ENCODE data around the gene GGA3. TPM values are rescaled to one million over a fixed set of nuclear protein-coding genes. Genes with fewer than 3 reads are reported as not detected.

Gene GGA3
- total RNA-seq, 2 experiments from 2014 or later: 63.7 to 72.0 TPM

GRCh38 chr17:75242461-75243042, 18.9 kb downstream of the GGA3 start:
- Mint-ChIP-seq H3K9me3 (no peaks in the 10 kb centered on the region), H3K27ac (peak overlapping the region; percentile 80), H3K36me3 (peaks cover 35% of the 10 kb centered on the region), H3K4me3 (peak overlapping the region; percentile 9), H3K4me1 (peaks cover 59% of the 10 kb centered on the region), H3K27me3 (no peaks in the 10 kb centered on the region)
- DNase-seq: peak; percentile 31

DNA sequence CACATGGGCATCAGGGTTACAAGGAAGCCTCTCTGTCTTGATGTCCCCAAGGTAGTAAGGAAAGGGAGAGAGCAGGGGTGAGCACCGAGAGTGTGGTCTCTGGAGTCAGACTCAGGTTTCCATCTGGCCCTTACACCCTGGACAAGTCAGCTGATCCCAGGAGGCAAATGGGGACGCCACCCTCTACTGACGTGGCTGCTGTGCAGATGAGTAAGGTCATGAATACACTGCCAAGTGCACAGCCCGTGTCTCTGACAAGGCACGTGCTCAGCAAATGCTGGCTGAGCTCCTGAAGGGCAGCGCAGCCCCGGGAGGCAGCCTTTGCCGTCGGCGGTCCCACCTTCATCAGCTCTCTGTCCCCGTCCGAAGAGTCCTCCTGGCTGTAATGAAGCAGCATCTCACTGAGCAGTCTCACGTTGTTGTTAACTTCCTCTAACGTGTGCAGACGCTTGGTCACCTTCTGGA, 19.4 kb downstream of the GGA3 start:
- peak overlapping the region; percentile 80 for H3K27ac Mint-ChIP-seq
- peaks cover 35% of the 10 kb centered on the region for H3K36me3 Mint-ChIP-seq
- H3K4me3 Mint-ChIP-seq: no peak overlapping the region
- H3K4me1 Mint-ChIP-seq: peaks cover 56% of the 10 kb centered on the region
- H3K9me3 Mint-ChIP-seq: no peaks in the 10 kb centered on the region
- H3K27me3 Mint-ChIP-seq: no peaks in the 10 kb centered on the region
- no peak for DNase-seq

DNA sequence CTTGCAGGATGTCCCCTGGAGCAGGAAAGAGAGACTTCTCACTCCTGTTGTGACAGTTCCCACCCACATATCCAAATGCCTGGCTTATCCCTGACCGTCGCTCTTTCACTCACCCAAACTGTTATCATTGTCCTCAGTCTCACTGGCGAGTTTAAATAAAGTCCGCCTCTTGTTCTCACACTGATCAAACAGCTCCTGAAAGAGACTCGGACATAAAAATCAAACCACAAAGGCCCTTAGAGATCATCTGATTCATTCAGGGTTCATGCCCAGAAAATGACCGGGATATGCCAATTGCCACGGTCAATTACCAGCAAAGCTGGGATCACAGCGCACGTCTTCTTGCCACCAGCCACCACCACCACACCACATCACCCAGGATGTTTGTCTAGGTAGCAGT, 19.9 kb downstream of the GGA3 start:
- H3K27me3 Mint-ChIP-seq: no peaks in the 10 kb centered on the region
- peak overlapping the region; percentile 80 for H3K27ac Mint-ChIP-seq
- no peak for DNase-seq
- no peaks in the 10 kb centered on the region for H3K9me3 Mint-ChIP-seq
- H3K36me3 Mint-ChIP-seq: peaks cover 30% of the 10 kb centered on the region
- H3K4me3 Mint-ChIP-seq: no peak overlapping the region
- H3K4me1 Mint-ChIP-seq: peaks cover 51% of the 10 kb centered on the region

DNA sequence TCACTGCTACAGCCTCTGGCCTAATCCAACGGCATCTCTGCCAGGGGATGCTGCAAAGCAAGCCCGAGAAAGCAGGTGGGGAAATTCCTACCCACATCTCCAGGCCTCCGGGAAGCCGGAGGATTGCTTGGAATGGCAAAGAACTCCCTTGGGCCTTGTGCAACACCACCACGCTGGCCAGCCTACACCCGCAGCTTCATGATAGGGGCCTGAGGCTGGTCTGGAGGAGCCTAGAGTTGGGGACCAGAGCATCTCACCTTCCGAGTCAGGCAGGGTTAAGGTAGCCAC, 20.3 kb downstream of the GGA3 start:
- Mint-ChIP-seq H3K4me1 (peaks cover 49% of the 10 kb centered on the region), H3K4me3 (no peak overlapping the region), H3K27me3 (no peaks in the 10 kb centered on the region), H3K27ac (no peak overlapping the region), H3K9me3 (no peaks in the 10 kb centered on the region), H3K36me3 (peaks cover 30% of the 10 kb centered on the region)
- no peak for DNase-seq

- Mint-ChIP-seq H3K27ac (peak overlapping the region; percentile 63), H3K4me3 (no peak overlapping the region), H3K27me3 (no peaks in the 10 kb centered on the region), H3K9me3 (no peaks in the 10 kb centered on the region), H3K4me1 (peaks cover 46% of the 10 kb centered on the region), H3K36me3 (peaks cover 30% of the 10 kb centered on the region)
- DNase-seq: peak; percentile 61
Measured at GRCh38 chr17:75240394-75241142, 20.8 kb downstream of the GGA3 start.

- peaks cover 46% of the 10 kb centered on the region for H3K4me1 Mint-ChIP-seq
- no peaks in the 10 kb centered on the region for H3K27me3 Mint-ChIP-seq
- H3K4me3 Mint-ChIP-seq: no peak overlapping the region
- peaks cover 31% of the 10 kb centered on the region for H3K36me3 Mint-ChIP-seq
- H3K9me3 Mint-ChIP-seq: no peaks in the 10 kb centered on the region
- peak overlapping the region; percentile 20 for H3K27ac Mint-ChIP-seq
- DNase-seq: no peak
Measured at GRCh38 chr17:75239778-75240393, 21.5 kb downstream of the GGA3 start.

DNA sequence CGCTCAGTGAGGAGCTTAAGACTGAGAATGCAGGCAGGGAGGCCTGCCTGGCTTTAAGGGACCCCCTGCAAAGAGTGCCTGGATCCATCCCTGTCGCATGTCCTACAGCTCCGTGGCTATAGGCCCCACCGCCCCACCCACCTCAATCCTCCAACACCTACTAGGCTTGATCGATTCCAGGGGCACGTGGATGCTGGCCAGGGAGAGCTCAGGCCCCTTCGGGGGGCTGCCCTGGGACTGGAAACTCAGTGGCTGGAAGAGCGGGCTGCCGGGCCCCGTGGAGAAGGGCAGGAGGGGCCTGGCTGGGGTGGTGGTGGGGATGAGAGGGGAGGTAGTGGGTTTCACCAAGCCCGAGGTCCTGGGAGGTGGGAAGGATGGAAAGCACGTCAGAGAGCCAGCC, 22.2 kb downstream of the GGA3 start:
- DNase-seq: no peak
- H3K9me3 Mint-ChIP-seq: no peaks in the 10 kb centered on the region
- H3K27ac Mint-ChIP-seq: no peak overlapping the region
- H3K4me3 Mint-ChIP-seq: no peak overlapping the region
- H3K27me3 Mint-ChIP-seq: no peaks in the 10 kb centered on the region
- H3K4me1 Mint-ChIP-seq: peaks cover 40% of the 10 kb centered on the region
- peaks cover 30% of the 10 kb centered on the region for H3K36me3 Mint-ChIP-seq

- Mint-ChIP-seq H3K27ac (peak overlapping the region; percentile 68), H3K9me3 (no peaks in the 10 kb centered on the region), H3K4me3 (peak overlapping the region; percentile 58), H3K27me3 (no peaks in the 10 kb centered on the region), H3K4me1 (peaks cover 37% of the 10 kb centered on the region), H3K36me3 (peaks cover 27% of the 10 kb centered on the region)
- DNase-seq: peak; percentile 59
Measured at GRCh38 chr17:75238684-75239191, 22.7 kb downstream of the GGA3 start.

DNA sequence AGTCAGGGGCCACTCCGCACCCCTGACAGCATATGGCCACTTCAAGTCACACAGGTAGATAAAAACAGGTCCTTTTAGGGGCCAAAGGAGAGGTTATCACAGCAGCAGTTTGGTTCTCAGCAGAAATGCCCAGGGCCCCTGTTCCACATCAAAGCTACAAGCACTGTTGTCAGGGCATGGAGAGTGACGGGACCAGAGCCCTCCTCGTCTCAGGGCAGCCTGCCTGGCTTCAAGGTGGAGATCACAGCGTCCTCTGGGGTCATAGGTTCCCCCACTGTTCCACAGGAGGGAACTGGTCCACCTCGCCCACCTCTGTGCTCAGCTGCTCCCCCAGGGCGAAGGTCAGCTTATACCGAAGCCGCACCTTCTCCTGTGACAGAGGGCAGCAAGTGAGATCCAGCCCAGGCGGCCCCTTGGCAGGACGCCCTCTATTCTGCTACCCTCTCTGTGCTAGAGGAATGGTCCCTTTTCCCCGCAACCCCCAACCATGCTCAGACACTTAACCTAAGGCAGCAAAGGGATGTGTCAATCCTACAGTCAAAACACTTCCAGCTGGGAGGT, 23.3 kb downstream of the GGA3 start:
- peak overlapping the region; percentile 68 for H3K27ac Mint-ChIP-seq
- peaks cover 30% of the 10 kb centered on the region for H3K4me1 Mint-ChIP-seq
- no peak overlapping the region for H3K4me3 Mint-ChIP-seq
- no peak for DNase-seq
- no peaks in the 10 kb centered on the region for H3K27me3 Mint-ChIP-seq
- peaks cover 25% of the 10 kb centered on the region for H3K36me3 Mint-ChIP-seq
- no peaks in the 10 kb centered on the region for H3K9me3 Mint-ChIP-seq

DNA sequence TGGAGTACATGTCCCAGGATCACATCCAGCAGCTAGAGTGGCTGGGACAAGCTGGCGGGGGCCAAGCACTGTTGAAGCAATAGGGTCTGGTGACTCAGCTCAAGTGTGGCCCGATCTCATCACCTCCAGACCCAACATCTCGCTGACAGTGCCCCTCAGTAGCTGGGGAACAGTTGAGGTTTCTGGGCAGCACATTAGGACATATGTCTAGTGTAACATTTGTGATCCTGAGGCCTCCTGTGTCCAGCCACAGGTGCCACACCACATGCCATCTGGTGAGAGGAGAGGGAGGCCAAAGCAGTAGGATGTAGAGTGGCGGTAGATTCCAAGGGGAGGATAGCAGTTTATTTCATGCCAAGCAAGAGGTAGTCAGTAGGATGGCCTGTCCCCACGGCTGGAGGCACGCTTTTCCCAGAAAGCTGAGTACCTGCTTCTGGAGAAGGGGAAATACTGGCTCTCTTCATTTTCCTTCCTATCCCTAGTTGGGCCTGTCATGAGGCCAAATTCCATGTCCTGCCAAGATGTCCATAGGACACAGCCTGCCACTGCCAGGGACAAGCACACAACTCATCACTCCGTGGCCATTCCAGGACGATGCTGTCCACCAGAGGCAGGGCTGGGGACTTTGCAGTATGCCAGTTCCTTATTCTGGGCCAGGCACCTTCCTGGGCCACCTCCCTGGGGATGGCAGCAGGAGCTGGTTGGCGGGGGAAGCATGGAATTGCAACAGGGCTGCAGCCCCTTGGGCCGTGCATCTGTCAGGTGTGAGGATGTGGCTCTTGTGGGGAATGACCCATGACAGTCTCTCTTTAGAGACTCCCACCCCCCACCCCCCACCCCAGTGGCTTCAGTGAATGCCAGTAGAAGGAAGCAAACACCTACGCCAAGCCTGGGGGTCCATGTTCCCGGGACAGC, 24.0 kb downstream of the GGA3 start:
- Mint-ChIP-seq H3K9me3 (no peaks in the 10 kb centered on the region), H3K27ac (peak overlapping the region; percentile 22), H3K36me3 (peaks cover 22% of the 10 kb centered on the region), H3K4me1 (peaks cover 24% of the 10 kb centered on the region), H3K27me3 (no peaks in the 10 kb centered on the region), H3K4me3 (no peak overlapping the region)
- no peak for DNase-seq

DNA sequence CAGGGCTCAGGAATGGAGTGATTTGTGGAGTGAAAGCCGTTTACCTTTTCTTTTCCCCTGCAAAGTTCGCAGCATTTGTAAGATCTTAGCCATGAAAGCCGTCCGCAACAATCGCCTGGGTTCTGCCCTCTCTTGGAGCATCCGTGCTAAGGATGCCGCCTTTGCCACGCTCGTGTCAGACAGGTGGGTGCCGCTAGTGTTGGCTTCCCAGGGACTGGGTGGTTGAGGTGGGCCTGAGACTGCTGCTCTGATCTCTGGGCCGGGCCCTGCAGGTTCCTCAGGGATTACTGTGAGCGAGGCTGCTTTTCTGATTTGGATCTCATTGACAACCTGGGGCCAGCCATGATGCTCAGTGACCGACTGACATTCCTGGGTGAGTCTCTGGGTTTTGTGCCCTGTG, 28.6 kb downstream of the GGA3 start:
- peaks cover 24% of the 10 kb centered on the region for H3K36me3 Mint-ChIP-seq
- DNase-seq: no peak
- no peaks in the 10 kb centered on the region for H3K9me3 Mint-ChIP-seq
- no peak overlapping the region for H3K4me3 Mint-ChIP-seq
- no peaks in the 10 kb centered on the region for H3K27me3 Mint-ChIP-seq
- no peaks in the 10 kb centered on the region for H3K4me1 Mint-ChIP-seq
- H3K27ac Mint-ChIP-seq: no peak overlapping the region

GRCh38 chr17:75231741-75232464, 29.5 kb downstream of the GGA3 start:
- H3K4me1 Mint-ChIP-seq: no peaks in the 10 kb centered on the region
- no peak overlapping the region for H3K27ac Mint-ChIP-seq
- DNase-seq: no peak
- no peak overlapping the region for H3K4me3 Mint-ChIP-seq
- peaks cover 23% of the 10 kb centered on the region for H3K36me3 Mint-ChIP-seq
- H3K27me3 Mint-ChIP-seq: no peaks in the 10 kb centered on the region
- no peaks in the 10 kb centered on the region for H3K9me3 Mint-ChIP-seq

DNA sequence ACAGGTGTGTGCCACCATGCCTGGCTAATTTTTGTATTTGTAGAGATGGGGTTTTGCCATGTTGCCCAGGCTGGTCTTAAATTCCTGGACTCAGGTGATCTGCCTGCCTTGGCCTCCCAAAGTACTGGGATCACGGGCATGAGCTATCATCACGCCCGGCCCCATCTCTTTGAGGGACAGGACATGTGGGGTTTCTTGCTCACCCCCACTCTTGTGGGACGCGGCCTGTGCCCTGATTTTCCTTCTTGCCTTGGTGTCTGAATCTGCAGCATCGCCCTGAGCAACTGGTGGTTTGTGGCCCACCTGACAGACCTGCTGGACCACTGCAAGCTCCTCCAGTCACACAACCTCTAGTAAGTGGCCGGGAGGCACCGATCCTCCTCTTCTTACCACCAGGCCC, 30.3 kb downstream of the GGA3 start:
- H3K36me3 Mint-ChIP-seq: peaks cover 23% of the 10 kb centered on the region
- H3K27me3 Mint-ChIP-seq: no peaks in the 10 kb centered on the region
- no peak for DNase-seq
- H3K27ac Mint-ChIP-seq: no peak overlapping the region
- no peaks in the 10 kb centered on the region for H3K4me1 Mint-ChIP-seq
- no peak overlapping the region for H3K4me3 Mint-ChIP-seq
- no peaks in the 10 kb centered on the region for H3K9me3 Mint-ChIP-seq

GRCh38 chr17:75228847-75229246, 32.6 kb downstream of the GGA3 start:
- no peak for DNase-seq
- no peaks in the 10 kb centered on the region for H3K27me3 Mint-ChIP-seq
- peaks cover 3% of the 10 kb centered on the region for H3K4me1 Mint-ChIP-seq
- peaks cover 25% of the 10 kb centered on the region for H3K36me3 Mint-ChIP-seq
- no peak overlapping the region for H3K27ac Mint-ChIP-seq
- no peaks in the 10 kb centered on the region for H3K9me3 Mint-ChIP-seq
- H3K4me3 Mint-ChIP-seq: no peak overlapping the region
